Measurements from ENCODE around the gene LSM14B.

The LSM14B gene

GRCh38 chr20:62179162-62179504, 56.9 kb downstream of the LSM14B start:
- no peaks in the 10 kb centered on the region for H3K9me3 ChIP-seq (ENCODE audit: control insufficient read depth, low read length)
- peaks cover 8% of the 10 kb centered on the region for H3K4me1 ChIP-seq (ENCODE audit: control insufficient read depth, insufficient read depth, low read length, poor library complexity, severe bottlenecking)
- H3K4me3 ChIP-seq (ENCODE audit: insufficient read depth, low read depth, low read length, poor library complexity, severe bottlenecking), result no peak overlapping the region
- no peak overlapping the region for H3K27ac ChIP-seq (ENCODE audit: insufficient read depth, low read length, poor library complexity, severe bottlenecking)
- H3K27me3 ChIP-seq (replicated peaks; ENCODE audit: control insufficient read depth, insufficient read depth, low read length, poor library complexity, severe bottlenecking), result no peaks in the 10 kb centered on the region
- DNase-seq, result no peak
- H3K36me3 ChIP-seq (ENCODE audit: control insufficient read depth, insufficient read depth, low read length), result no peaks in the 10 kb centered on the region

- H3K4me3 ChIP-seq (ENCODE audit: insufficient read depth, low read depth, low read length, poor library complexity, severe bottlenecking), result peak overlapping the region; percentile 94
- H3K4me1 ChIP-seq (ENCODE audit: control insufficient read depth, insufficient read depth, low read length, poor library complexity, severe bottlenecking), result peaks cover 11% of the 10 kb centered on the region
- no peak overlapping the region for H3K27ac ChIP-seq (ENCODE audit: insufficient read depth, low read length, poor library complexity, severe bottlenecking)
Observed at GRCh38 chr20:62181808-62182207, 59.5 kb downstream of the LSM14B start.

DNA sequence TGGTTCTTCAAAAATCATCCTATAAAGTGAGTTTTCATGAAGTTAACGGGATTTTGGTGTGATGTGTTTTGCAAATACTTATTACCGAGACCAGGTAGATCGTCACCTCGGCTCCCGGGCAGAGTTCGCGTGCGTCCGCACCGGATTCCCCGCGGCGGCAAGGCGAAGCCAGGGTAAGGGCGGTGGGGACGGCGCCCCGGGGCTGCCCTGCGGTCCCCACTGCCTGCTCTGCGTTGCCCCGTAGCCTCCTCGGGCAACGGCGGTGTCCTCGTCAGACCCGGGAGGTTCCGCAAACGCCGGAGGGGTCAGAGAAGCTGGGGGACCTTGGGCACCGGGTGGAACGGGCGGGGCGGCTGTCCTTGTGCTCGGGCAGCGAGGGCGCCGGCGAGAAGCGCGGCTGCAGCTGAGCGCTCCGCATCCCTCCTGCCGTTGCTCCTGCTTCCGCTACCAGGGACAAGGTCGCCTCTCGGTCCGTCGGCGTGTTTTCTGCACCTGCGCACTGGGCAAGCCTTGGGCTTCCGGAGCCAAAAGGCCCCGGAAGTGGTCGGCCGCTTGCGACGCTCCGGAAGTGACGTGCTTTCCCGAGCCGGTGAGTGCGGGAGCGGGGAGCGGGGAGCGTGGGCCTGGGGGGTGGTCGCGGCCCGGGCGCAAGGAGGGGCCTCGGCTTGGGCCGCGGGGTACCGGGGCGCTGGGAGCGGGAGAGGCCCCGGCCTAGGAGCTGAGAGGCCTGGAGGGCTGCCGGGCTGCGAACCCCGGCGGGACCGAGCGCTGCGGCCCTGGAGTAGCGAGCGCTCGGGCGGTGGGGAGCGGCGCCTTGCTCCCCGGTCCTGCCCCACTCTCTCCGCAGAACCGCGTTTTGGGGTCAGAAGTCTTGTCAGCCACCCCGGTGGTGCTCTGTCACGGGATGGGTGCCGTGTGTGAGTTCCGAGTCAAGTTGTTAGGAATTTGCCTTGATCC, 60.5 kb downstream of the LSM14B start, which contains the start of gene MTG2:
TSS of gene MTG2 (plus strand) at position 560 of the 957 bp plus-strand sequence. CDS start 10,393 bp downstream, outside the sequence.
- Histone ChIP-seq H3K4me3 (ENCODE audit: insufficient read depth, low read depth, low read length, poor library complexity, severe bottlenecking) (peak within 1 kb of the TSS; percentile 94), H3K9me3 (ENCODE audit: control insufficient read depth, low read length) (no peaks in the 10 kb centered on the region), H3K36me3 (ENCODE audit: control insufficient read depth, insufficient read depth, low read length) (no peaks in the 10 kb centered on the region), H3K4me1 (ENCODE audit: control insufficient read depth, insufficient read depth, low read length, poor library complexity, severe bottlenecking) (peaks cover 11% of the 10 kb centered on the region), H3K27me3 (replicated peaks; ENCODE audit: control insufficient read depth, insufficient read depth, low read length, poor library complexity, severe bottlenecking) (no peaks in the 10 kb centered on the region), H3K27ac (ENCODE audit: insufficient read depth, low read length, poor library complexity, severe bottlenecking) (peak within 1 kb of the TSS; percentile 86)
- peak; percentile 88 to 94 (median 89) for DNase-seq

More at GRCh38 chr20:62181808-62182207, 59.5 kb downstream of the LSM14B start:
- Histone ChIP-seq H3K9me3 (ENCODE audit: control insufficient read depth, low read length) (no peaks in the 10 kb centered on the region), H3K27me3 (replicated peaks; ENCODE audit: control insufficient read depth, insufficient read depth, low read length, poor library complexity, severe bottlenecking) (no peaks in the 10 kb centered on the region), H3K36me3 (ENCODE audit: control insufficient read depth, insufficient read depth, low read length) (no peaks in the 10 kb centered on the region)
- DNase-seq, result no peak

GRCh38 chr20:62183426-62184142, 61.3 kb downstream of the LSM14B start:
- DNase-seq, result no peak
- no peaks in the 10 kb centered on the region for H3K9me3 ChIP-seq (ENCODE audit: control insufficient read depth, low read length)

More at GRCh38 chr20:62183426-62184142, 61.3 kb downstream of the LSM14B start:
- no peaks in the 10 kb centered on the region for H3K36me3 ChIP-seq (ENCODE audit: control insufficient read depth, insufficient read depth, low read length)
- peak overlapping the region; percentile 94 for H3K4me3 ChIP-seq (ENCODE audit: insufficient read depth, low read depth, low read length, poor library complexity, severe bottlenecking)
- H3K27ac ChIP-seq (ENCODE audit: insufficient read depth, low read length, poor library complexity, severe bottlenecking), result peak overlapping the region; percentile 86
- peaks cover 11% of the 10 kb centered on the region for H3K4me1 ChIP-seq (ENCODE audit: control insufficient read depth, insufficient read depth, low read length, poor library complexity, severe bottlenecking)
- H3K27me3 ChIP-seq (replicated peaks; ENCODE audit: control insufficient read depth, insufficient read depth, low read length, poor library complexity, severe bottlenecking), result no peaks in the 10 kb centered on the region
